NCI-H526 (cell line): ENCODE results near the gene KCNAB2.

Source experiments
- DNase-seq, 2 experiments: peaks; one replicate each; lab custom pipeline; 2025; lab: John Stamatoyannopoulos, UW

KCNAB2 gene

GRCh38 chr1:6045561-6045960 is at the start of gene KCNAB2:
TSS of gene KCNAB2 (plus strand) at chr1:6045888. CDS start at chr1:6051537, 5,649 bp downstream.
- DNase-seq = no peak

- DNase-seq = no peak
Observed at GRCh38 chr1:5996641-5997270, 48.9 kb upstream of the KCNAB2 start.

- no peak for DNase-seq
Observed at GRCh38 chr1:5997316-5997715, 48.4 kb upstream of the KCNAB2 start.

- DNase-seq = no peak
Observed at GRCh38 chr1:5998051-5998905, 47.4 kb upstream of the KCNAB2 start.

GRCh38 chr1:5998906-5999301 is 46.8 kb upstream of the KCNAB2 start:
- no peak for DNase-seq

GRCh38 chr1:5999711-6000443 is 45.8 kb upstream of the KCNAB2 start:
- no peak for DNase-seq

- DNase-seq = no peak
Observed at GRCh38 chr1:6000444-6001288, 45.0 kb upstream of the KCNAB2 start.

DNA sequence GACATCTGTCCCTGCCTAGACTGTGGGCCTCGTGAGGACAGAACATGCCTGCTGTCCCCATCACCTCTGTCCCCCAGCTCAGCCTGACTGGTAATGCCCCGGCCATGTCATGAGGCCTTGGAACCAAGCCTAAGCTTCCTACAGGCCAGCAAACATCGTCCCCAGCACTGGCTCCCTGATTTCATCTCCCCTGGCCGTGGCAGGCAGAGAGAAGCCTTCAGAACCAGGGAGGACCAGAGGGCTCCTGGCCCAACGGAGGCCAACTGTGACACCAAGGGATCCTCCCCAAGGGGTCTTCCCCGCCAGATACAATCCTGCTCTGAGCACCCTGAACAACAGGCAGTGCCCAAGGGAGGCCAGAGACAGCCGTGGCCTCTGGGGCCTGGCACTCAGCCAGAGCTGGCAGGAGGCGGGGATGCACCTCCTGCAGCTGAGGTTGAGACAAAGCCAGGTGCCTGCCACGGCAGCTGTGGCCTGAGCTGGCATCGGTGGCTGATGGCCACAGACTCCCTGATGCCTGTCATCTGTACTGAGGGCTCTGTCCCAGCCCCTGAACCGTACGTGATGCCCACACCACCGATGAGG is 43.6 kb upstream of the KCNAB2 start:
- no peak for DNase-seq

- DNase-seq = no peak
Observed at GRCh38 chr1:6002714-6003501, 42.8 kb upstream of the KCNAB2 start.

DNA sequence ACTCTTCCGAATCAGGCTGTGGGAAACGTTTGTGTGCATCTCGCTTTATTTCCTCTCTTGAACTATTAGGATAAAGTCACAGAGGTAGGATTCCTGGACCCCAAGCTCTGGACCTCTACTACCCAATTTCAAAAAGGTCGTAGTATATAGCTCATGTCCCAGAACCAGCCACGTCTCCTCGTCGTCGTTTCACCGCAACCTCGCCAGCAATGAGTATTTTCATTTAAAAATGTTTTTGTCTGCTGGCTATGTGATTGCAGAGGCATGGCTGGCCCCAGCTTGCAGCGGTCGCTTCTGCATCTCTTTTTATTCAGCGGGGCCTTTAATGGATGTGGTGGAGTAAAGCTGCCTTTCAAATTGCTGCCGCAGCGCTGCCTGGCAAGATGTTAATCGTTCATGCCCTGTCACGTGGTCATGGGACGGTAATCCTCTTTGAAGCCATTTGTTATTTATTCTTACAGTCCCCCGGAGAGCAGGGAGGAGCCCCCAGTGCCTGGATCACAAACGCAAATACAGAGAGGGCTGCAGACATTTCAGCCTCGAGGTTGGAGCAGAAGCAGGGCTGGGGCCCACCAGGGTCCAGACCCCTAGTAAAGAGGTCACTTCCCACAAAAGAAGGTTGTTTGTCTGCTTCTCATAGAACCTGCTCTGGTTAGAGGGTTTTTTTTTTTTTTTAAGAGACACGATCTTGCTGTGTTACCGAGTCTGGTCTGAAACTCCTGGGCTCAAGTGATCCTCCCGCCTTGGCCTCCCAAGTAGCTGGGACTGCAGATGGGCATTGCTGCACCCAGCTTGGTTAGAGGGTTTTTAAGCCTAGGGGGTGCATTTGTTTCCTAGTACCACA is 41.9 kb upstream of the KCNAB2 start:
- DNase-seq = peak in 1 of 2 experiments; percentile 16

DNA sequence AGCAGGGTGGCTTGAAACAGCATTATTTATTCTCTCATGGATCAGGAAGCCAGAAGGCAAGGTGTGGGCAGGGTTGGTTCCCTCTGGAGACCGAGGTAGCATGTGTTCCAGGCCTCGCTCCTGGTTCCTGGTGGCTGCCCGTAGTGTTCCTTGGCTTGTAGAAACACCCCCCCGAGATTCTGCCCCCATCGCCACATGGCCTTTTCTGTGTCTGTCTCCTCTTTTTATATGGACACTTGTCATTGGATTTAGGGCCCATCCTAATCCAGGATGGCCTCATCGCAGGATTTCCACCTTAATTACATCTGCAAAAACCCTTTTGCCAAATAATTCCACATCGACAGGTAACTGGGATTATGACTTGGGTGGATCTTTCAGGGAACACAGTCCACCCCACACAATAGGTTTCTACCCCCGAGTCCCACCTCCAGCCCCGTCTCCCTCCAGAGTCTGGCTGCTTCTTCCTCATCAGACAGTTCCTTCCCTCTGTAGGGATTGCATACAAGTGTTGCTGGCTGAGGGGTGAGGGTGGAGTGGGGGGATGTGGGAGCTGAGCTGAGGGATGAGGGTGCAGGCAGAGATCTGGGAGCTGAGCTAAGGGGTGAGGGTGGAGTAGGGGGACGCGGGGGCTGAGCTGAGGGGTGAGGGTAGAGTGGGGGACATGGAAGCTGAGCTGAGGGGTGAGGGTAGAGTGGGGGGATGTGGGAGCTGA is 41.1 kb upstream of the KCNAB2 start:
- DNase-seq = no peak

DNA sequence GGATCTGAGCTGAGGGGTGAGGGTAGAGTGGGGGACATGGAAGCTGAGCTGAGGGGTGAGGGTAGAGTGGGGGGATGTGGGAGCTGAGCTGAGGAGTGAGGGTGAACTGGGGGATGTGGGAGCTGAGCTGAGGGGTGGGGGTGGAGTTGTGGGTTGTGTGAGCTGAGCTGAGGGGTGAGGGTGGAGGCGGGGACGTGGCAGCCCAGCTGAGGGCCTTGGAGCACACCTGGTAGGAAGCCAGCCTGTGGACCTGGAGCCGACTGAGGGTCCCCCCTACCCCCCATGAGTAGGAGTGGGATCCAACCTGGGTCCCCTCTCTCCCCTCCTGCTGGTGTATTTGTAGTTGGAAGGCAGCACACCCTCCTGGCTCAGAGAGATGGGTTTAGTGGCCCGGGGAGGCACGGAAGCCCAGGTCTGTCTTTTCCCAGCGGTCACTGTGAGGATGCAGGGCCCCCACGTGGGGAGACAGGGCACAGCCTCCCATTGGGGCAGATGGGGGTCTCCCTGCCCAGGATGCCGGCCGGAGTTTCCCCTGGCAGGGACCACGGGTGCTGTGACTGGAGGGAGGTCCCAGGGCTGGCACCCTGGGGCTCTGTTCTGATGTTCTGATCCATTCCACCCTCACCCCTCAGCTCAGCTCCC is 40.3 kb upstream of the KCNAB2 start:
- no peak for DNase-seq

DNA sequence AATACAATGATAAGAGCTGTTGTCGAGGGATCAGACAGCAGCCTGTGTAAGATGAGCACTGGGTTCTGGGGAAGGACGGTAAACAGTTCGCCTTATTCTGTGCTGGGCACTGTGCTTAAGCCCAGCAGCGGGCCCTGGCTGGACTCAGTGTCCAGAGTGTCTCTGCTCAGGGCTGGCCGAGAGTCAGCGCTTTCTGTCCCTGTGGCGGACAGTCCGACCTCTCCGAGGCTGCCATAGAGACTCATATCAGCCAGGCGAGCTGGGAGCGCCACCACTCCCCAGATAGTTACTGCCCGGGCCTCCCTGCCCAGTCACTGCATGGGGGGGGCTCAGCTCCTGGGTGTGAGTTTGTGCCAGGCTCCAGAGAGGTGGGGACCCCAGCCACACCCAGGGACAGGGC is 38.8 kb upstream of the KCNAB2 start:
- no peak for DNase-seq

DNA sequence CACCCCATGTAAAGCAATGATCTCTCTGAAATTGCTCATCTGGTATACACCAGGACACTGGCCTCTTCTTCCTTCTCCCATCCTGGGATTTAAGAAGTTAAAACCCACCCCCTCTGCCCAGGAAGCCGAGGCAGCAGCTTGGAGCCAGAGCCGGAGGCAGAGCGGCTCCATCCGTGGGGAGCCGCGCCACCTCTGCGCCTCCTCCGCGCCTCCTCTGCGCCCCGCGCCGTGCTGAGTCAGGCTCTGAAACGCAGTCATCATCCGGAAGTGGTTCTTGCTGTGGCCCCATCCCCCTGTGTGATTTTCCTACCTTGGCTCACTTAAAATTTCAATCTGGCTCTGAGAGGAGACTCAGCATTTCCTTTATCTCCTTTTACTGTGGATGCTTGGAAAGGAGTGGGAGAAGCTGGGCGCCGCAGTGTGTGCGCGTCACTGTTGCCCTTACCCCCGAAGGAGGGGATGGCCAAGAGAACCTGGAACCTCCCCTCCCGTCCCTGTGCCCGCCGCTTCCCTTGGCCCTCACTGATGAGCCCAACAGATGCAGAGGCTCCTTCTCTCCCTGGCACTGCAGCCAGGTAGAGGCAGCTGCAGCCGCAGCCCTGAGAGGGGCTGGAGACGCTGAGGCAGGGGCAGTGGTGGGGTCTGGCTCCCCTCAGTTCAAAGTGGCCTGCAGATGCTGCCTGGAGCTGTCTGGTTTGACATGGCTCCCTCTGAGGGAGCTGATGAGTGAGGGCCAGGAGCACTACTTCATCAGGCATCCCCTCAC is 38.2 kb upstream of the KCNAB2 start:
- no peak for DNase-seq

DNA sequence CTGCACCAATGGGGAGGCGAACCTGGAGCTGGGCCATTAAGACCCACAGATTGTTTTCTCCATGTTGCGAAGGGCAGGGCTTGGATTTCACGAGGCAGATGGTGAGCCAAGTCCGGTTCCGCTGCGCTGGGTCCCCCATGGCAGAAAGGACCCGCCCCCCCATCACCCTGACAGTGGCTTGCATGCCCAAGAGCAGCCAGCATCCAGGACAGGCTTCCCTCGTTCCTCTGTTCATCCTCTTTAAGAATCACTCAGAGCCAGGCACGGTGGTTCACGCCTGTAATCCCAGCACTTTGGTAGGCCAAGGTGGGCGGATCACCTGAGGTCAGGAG is 37.6 kb upstream of the KCNAB2 start:
- DNase-seq = no peak

- DNase-seq = no peak
Observed at GRCh38 chr1:6008696-6009095, 37.0 kb upstream of the KCNAB2 start.

GRCh38 chr1:6009120-6010040 is 36.3 kb upstream of the KCNAB2 start:
- DNase-seq = no peak
